SU-DHL-6 (cell line): Measurements from ENCODE around the gene FLG2.
A peak's percentile ranks its signal among the peaks of the same experiment; 100 is the strongest.

Experiments
- H2AFZ ChIP-seq: fragments of 200-600 bp; sonication (generic); 2 replicates; pipeline ENCODE4 v1.6.1; 2014; ENCODE audit warnings: low read depth, mild to moderate bottlenecking, moderate library complexity, mixed read lengths, antibody characterized with exemption, low read length; ENCODE audit not compliant: severe bottlenecking
- H3F3A ChIP-seq: fragments of 200-600 bp; shearing (Covaris generic); 2 replicates; pipeline ENCODE4 v1.6.0; 2016; ENCODE audit warnings: antibody characterized with exemption, mild to moderate bottlenecking; ENCODE audit not compliant: insufficient read depth
- H3K27ac ChIP-seq: fragments of 200-600 bp; sonication (generic); 2 replicates; pipeline ENCODE4 v1.5.1; 2016; ENCODE audit warnings: low read depth, mild to moderate bottlenecking, low read length, moderate library complexity, mixed read lengths
- H3K27me3 ChIP-seq: fragments of 200-600 bp; sonication (generic), shearing (Covaris generic); 2 replicates; pipeline ENCODE4 v1.6.0; 2014; ENCODE audit warnings: mild to moderate bottlenecking, low read length
- H3K36me3 ChIP-seq: fragments of 200-600 bp; sonication (generic); 2 replicates; pipeline ENCODE4 v1.6.1; 2014; ENCODE audit warnings: mild to moderate bottlenecking, low read length, mixed read lengths
- H3K4me2 ChIP-seq: fragments of 300-600, 200-600 bp; shearing (Covaris generic), sonication (generic); 2 replicates; pipeline ENCODE4 v1.6.0; 2014; ENCODE audit warnings: low read length, low read depth, mild to moderate bottlenecking; ENCODE audit not compliant: poor library complexity, severe bottlenecking
- H3K4me3 ChIP-seq: fragments of 200-600 bp; sonication (generic); 2 replicates; pipeline ENCODE4 v1.5.1; 2014; ENCODE audit warnings: antibody characterized with exemption, low read length, mild to moderate bottlenecking, mixed read lengths; ENCODE audit not compliant: insufficient read depth, poor library complexity, severe bottlenecking
- H3K79me2 ChIP-seq: fragments of 200-600 bp; sonication (generic); 2 replicates; pipeline ENCODE4 v1.6.1; 2014; ENCODE audit warnings: mild to moderate bottlenecking, low read length, moderate library complexity; ENCODE audit not compliant: insufficient read depth
- H3K9ac ChIP-seq: fragments of 200-600 bp; sonication (generic); 2 replicates; pipeline ENCODE4 v1.7.0; 2014; ENCODE audit warnings: mild to moderate bottlenecking, low read length
- H3K9me2 ChIP-seq: fragments of 200-600 bp; sonication (generic); replicated peaks from 2 replicates; pipeline ENCODE4 v1.6.1; 2014; ENCODE audit warnings: low read length; ENCODE audit not compliant: insufficient read depth
- H3K9me3 ChIP-seq: fragments of 200-600 bp; sonication (generic); 2 replicates; pipeline ENCODE4 v1.6.1; 2014; ENCODE audit warnings: low read length, mixed read lengths; ENCODE audit not compliant: insufficient read depth
- H4K20me1 ChIP-seq: fragments of 200-600 bp; sonication (generic); 2 replicates; pipeline ENCODE4 v1.6.1; 2014; ENCODE audit warnings: low read depth, mild to moderate bottlenecking, antibody characterized with exemption, low read length, moderate library complexity, mixed read lengths
- EZH2phosphoT487 ChIP-seq: fragments of 200-600 bp; sonication (generic), shearing (Covaris generic); conservative IDR thresholded peaks from 2 replicates; pipeline ENCODE4 v1.6.1; 2018; ENCODE audit warnings: mild to moderate bottlenecking, antibody characterized with exemption, low read length, moderate library complexity, mixed read lengths
- TF ChIP-seq, protein P1 (sequence below): fragments of 200-600 bp; sonication (generic); IDR thresholded peaks from one replicate; pipeline ENCODE4 v1.5.1; 2017; ENCODE audit warnings: antibody characterized with exemption, mild to moderate bottlenecking, low read length, moderate library complexity; ENCODE audit not compliant: insufficient read depth, poor library complexity, severe bottlenecking

Gene FLG2

DNA sequence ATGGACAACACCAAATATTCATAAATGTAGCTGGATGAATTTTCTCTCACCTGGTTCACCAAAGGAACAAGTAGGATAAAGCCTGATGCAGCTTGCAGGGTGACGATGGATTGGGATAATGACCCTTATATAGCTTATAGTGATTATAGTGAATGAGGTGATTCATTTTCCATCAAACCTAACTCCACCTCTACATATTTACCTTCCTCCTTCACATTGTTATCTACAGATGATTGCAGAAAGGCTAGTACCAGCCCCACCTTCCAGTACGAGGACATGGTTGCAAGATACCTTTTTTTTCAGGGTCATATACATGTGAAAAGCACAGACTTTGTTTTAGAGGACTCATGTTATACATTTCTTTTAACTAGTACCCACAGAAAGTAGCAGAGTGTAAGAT, at the start of gene FLG2:
Gene FLG2 (minus strand): TSS at position 101 of the 400 bp plus-strand sequence. CDS start 1,122 bp downstream, outside the sequence.
- Histone ChIP-seq H2AFZ (no peak within 1 kb of the TSS), H3F3A (no peaks in the 10 kb centered on the region), H3K9me3 (no peaks in the 10 kb centered on the region), H3K9me2 (no peaks in the 10 kb centered on the region), H4K20me1 (no peaks in the 10 kb centered on the region), H3K4me3 (no peak within 1 kb of the TSS), H3K27ac (no peak within 1 kb of the TSS), H3K9ac (no peak within 1 kb of the TSS), H3K36me3 (no peaks in the 10 kb centered on the region), H3K27me3 (no peaks in the 10 kb centered on the region), H3K4me2 (no peak within 1 kb of the TSS), H3K79me2 (no peaks in the 10 kb centered on the region)
- TF ChIP-seq, protein P1, sequence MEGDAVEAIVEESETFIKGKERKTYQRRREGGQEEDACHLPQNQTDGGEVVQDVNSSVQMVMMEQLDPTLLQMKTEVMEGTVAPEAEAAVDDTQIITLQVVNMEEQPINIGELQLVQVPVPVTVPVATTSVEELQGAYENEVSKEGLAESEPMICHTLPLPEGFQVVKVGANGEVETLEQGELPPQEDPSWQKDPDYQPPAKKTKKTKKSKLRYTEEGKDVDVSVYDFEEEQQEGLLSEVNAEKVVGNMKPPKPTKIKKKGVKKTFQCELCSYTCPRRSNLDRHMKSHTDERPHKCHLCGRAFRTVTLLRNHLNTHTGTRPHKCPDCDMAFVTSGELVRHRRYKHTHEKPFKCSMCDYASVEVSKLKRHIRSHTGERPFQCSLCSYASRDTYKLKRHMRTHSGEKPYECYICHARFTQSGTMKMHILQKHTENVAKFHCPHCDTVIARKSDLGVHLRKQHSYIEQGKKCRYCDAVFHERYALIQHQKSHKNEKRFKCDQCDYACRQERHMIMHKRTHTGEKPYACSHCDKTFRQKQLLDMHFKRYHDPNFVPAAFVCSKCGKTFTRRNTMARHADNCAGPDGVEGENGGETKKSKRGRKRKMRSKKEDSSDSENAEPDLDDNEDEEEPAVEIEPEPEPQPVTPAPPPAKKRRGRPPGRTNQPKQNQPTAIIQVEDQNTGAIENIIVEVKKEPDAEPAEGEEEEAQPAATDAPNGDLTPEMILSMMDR, result no peak
- no peak for TF ChIP-seq EZH2phosphoT487

DNA sequence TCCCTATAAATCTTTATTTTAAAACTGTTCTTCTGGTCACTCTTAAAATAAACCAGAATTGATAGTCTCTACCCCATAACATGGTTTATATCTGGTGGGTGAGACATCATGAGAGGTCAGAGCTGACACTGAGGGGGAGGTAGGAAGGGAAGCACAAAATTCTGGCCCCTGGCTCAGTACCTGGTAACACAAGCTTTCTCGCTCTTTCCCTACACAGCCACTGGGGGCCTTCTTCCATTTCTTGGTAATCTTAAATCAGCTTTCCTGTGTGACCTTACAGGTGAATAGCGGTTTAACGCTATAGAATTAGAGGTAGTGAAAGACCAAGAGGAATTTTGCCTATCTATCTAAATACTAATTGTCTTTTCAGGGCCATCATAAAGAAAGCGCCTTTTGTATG, 48.9 kb upstream of the FLG2 start:
- Histone ChIP-seq H3K79me2 (no peaks in the 10 kb centered on the region), H3K27ac (no peak overlapping the region), H3K9me3 (no peaks in the 10 kb centered on the region), H2AFZ (no peak overlapping the region), H3F3A (no peaks in the 10 kb centered on the region), H3K9ac (no peak overlapping the region), H3K27me3 (no peaks in the 10 kb centered on the region), H3K4me2 (no peak overlapping the region), H3K36me3 (no peaks in the 10 kb centered on the region), H3K4me3 (no peak overlapping the region), H4K20me1 (no peaks in the 10 kb centered on the region), H3K9me2 (no peaks in the 10 kb centered on the region)
- TF ChIP-seq, protein P1, result no peak

DNA sequence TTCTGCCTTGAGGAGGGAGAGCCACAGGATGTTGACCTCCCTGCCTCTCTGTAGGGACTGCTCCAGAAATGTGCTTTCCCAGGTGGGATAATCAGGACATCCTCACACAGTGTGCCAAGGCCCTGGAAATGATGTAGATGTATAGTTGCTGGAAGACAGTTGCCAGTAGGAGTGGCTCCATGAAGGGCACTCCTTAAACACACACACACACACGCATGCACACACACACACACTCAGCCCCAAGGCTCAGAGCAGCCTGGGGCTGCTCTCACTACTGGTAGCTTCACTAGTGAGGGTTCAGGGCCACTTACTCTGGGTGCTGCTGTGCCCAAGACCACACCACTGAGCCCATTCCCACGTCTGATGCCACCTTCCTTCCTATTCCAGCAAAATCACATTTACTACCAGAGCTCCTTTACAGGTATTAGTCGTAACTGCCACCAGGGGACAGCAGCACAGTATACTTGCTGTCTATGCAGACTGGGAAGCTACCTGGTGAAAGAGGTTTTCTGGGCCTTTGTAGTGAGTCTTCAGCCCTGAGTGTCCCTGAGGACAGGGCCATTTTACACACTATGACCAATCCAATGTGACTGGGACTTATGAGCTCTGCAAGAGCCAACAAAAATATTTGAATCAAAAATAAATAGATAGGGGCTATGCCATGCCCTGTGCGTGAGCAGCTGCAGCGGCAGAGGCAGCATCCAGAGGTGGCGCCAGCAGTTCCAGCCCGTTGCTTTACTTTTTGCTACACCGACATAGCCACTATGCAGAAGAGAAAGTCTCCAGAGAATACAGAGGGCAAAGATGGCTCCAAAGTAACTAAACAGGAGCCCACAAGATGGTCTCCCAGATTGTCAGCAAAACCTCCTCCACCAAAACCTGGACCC, 39.2 kb upstream of the FLG2 start:
- Histone ChIP-seq H3K27me3 (no peaks in the 10 kb centered on the region), H4K20me1 (no peaks in the 10 kb centered on the region), H3K9ac (no peak overlapping the region), H2AFZ (no peak overlapping the region), H3K4me3 (no peak overlapping the region), H3K27ac (no peak overlapping the region), H3K9me2 (no peaks in the 10 kb centered on the region), H3K79me2 (no peaks in the 10 kb centered on the region), H3K36me3 (no peaks in the 10 kb centered on the region), H3K9me3 (no peaks in the 10 kb centered on the region), H3F3A (no peaks in the 10 kb centered on the region), H3K4me2 (no peak overlapping the region)
- TF ChIP-seq, protein P1, result peak; percentile 41
- TF ChIP-seq EZH2phosphoT487, result no peak
